Skin of body (tissue), 2 donors: ENCODE results near the gene TOB1. TPM values are rescaled to one million over a fixed set of nuclear protein-coding genes. Genes with fewer than 3 reads are reported as not detected.
"Not testable (repeated sequence)": the region's sequence is repeated elsewhere in the genome, so short reads cannot be mapped to it uniquely, and the experiment has no call there.

Experiments used
- DNase-seq: peaks from one replicate; lab custom pipeline; 2025; lab: John Stamatoyannopoulos, UW
- total RNA-seq: library from RNA; depleted of rRNA; stranded (reverse); fragments of >200 nt; gene quantifications from one replicate; pipeline ENCODE4 v1.2.3, GENCODE V29; 2014

The TOB1 gene
- total RNA-seq, 1 donor from 2014 or later = 46.7 TPM

- no peak for DNase-seq
These were observed 32.3 kb upstream of the TOB1 start for GRCh38 chr17:50898369-50899004.

GRCh38 chr17:50894513-50894912, 28.4 kb upstream of the TOB1 start:
- not testable (repeated sequence) for DNase-seq

DNA sequence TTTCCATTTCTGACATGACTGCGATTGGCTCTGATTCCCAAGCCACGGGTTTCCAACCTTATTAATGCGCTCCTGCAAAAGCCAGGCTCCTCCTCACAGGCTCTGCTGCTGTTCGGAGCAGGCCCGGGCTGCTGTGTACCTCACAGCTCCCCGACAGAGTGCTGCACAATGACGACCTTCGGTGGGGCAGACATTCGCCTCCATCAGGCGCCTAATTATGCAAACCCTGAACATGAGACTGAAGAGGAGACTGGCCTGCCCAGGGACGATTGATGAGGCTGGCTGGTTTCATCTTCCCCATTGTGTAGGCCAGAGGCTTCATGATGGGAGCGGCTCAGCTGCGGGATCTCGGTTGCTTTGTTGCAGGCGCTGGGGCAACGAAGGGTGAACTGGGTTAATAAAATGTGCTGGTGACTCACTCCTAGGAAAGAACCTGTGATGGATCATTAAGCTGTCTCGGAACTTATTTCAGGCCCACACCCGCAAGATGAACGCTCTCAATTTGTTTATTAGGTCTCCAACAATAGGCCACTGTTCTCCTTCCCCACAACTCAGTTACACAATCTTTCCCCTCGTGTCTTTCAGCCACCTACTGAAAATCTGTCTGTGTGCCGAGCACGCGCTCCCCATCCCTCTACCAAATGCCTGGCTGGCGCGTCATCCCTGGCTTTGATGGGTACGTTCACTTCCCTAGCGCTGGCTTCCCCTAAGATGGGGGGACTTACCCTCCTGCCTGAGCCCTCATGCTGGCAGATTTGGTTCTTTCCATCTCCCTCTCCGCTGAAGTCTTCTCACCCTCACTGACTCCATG, 27.2 kb upstream of the TOB1 start:
- DNase-seq = no peak

DNA sequence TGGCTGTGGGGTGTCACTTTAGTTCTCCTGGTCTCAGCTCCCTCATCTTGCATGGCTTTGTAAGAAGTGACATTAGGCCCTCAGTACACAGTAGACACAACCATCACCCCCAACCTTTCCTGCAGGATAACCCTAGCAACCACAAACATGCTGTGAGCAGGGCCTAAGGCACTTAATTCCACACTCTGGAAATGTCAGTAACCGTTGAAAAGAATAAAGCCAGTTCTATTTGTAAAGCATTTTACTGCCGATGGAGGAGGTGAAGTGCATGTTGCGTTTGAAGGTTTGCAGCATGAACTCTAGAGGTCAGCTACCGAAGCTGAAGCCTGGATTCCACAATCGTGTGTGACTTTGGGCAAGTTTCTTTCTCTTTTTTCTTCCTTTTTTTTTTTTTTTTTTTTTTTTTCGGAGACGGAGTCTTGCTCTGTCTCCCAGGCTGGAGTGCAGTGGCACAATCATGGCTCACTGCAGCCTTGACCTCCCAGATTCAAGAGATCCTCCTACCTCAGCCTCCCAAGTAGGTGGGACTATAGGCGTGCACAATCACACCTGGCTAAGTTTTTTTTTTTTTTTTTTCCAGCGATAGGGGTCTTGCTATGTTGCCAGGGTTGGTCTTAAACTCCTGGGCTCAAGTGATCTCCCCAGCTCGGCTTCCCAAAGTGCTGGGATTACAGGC, 26.1 kb upstream of the TOB1 start:
- DNase-seq = no peak

DNA sequence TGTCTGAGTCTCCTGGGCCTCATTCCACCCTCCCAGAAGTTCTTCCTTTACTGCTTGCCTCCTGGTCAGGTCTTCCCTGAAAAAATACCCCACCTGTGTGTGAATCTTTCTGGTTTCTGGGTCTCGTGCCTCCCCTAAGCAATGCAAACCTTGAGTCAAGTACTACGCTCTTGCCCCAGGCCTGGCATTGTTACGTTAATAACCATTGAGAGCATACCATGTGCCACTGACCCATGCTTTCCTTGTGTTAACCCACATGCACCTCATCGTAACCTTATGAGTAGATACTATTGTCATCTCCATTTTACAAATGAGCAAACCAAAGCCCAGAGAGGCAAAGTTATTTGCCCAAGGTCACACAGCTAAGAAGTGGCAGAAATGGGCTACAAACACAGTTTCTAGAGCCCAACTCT, 25.4 kb upstream of the TOB1 start:
- no peak for DNase-seq

- DNase-seq = no peak
These were observed 24.7 kb upstream of the TOB1 start for GRCh38 chr17:50890675-50891516.

- no peak for DNase-seq
These were observed 23.5 kb upstream of the TOB1 start for GRCh38 chr17:50889528-50890118.

DNA sequence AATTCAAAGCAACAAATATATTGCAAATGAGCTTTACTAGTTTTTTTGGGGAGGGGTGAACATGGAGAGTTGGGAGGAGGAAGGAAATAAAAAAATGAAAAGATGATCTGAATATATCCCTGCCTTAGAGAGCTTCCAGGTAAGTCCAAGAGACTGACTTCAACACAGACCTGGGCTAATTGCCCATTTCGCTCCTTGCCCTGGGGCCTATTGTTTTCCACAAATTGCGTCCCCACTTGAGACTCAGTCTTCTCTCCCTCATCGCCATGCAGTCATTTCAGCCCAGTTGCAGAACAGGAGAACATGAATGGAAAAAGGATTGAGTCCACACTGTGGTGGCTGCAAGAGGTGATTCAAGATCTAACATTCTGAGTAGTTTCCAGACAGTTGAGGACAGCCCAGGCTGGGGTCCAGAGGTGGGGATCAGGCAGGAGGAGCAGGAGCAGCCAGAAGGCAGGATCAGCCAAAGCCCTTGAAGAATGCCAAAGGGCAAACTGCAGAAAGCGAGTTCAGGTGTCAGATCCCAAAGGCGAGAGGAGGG, 21.6 kb upstream of the TOB1 start:
- no peak for DNase-seq

GRCh38 chr17:50884439-50885311, 18.5 kb upstream of the TOB1 start:
- DNase-seq = no peak

DNA sequence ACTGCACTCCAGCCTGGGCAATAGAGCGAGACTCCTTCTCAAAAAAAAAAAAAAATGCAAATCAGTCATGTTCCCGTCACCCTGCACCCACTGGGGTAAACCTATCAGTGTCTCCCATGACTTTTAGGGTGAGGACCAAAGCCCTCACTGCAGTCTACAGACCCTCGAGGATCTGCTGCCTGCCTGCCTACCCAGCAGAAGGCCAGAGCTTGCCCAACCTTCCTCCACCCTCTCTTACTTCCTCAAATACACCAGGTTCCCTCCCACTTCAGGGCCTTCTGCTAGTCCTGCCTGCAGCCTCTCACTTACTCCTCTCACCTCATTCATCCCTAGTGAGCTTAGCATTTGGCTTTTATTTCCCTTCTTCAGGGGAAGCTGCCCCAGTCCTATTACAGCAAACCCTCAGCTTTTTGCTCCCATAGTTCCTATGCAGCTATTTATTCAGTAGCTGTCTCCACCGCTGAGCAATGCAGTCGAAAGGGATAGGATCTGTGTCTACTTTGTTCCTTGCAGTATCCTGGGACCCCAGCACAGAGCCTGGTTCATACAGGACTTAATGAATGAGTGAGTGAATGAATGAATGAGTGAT, 17.8 kb upstream of the TOB1 start:
- no peak for DNase-seq

- no peak for DNase-seq
These were observed 16.7 kb upstream of the TOB1 start for GRCh38 chr17:50882851-50883250.

GRCh38 chr17:50881182-50881581, 15.0 kb upstream of the TOB1 start:
- DNase-seq = no peak

DNA sequence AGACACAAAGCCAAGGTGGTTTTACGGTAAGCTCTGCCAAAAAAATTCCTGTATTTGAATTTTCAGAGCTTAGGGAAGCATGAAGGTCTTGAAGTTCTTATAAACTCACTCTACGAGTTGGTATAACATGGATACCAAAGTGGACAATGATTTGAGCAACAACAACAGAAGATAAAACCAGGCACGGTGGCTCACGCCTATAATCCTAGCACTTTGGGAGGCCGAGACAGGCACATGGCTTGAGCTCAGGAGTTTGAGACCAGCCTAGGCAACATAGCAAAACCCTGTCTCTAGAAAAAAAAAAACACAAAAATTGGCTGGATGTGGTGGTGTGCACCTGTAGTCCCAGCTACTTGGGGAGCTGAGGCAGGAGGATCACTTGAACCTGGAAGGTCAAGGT, 12.9 kb upstream of the TOB1 start:
- no peak for DNase-seq

GRCh38 chr17:50877838-50878237, 11.7 kb upstream of the TOB1 start:
- no peak for DNase-seq

DNA sequence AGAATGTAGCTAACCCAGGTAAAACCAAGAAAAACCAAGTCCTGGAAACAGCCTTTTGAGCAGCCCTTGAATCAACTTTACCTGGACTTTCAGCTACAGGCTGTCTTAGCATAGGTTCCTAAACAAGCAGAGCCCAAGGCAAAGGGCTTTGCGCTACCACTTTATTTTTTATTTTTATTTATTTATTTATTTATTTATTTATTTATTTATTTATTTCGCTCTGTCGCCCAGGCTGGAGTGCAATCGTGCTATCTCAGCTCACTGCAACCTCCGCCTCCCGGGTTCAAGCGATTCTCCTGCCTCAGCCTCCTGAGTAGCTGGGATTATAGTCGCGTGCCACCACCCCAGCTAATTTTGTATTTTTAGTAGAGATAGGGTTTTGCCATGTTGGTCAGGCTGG, 10.9 kb upstream of the TOB1 start:
- not testable (repeated sequence) for DNase-seq

- no peak for DNase-seq
These were observed 8.9 kb upstream of the TOB1 start for GRCh38 chr17:50875074-50875473.

- peak; percentile 42 for DNase-seq
These were observed 6.7 kb upstream of the TOB1 start for GRCh38 chr17:50872710-50873424.

DNA sequence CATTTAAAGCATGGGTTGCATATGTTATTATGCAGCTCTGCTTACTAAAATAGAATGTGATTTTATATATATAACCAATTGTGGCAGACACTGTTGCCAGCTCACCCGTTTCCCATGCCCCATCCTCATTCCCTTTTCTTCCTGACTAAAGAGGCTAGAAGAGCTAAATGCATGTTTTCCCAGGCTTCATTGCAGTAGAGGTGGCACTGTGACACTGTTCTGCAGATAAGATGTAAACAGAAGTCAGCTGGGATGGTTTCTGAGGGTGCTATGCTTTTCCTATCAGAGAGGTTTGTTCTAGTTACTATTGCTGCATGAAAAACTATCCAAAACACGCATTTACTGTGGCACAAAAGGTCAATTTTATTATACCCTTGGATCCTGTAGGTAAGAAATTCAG, 5.7 kb upstream of the TOB1 start:
- DNase-seq = no peak

GRCh38 chr17:50871364-50871763, 5.2 kb upstream of the TOB1 start:
- DNase-seq = no peak
